ENCODE data around the gene TRAPPC14.

- no peak for TF ChIP-seq CTCF (IDR thresholded peaks at IDR 0.05)
- no peak for TF ChIP-seq POLR2A (IDR thresholded peaks at IDR 0.05)
Observed at GRCh38 chr7:100173806-100174495, 15.4 kb upstream of the TRAPPC14 start.
